Fibroblast of skin of right quadriceps (primary cell): ENCODE data around the gene MBP.
"Not testable (repeated sequence)": the region's sequence is repeated elsewhere in the genome, so short reads cannot be mapped to it uniquely, and the experiment has no call there.

Source experiments
- DNase-seq: peaks from one replicate; pipeline ENCODE4 v3.0.0-alpha.2; 2013

The MBP gene

DNA sequence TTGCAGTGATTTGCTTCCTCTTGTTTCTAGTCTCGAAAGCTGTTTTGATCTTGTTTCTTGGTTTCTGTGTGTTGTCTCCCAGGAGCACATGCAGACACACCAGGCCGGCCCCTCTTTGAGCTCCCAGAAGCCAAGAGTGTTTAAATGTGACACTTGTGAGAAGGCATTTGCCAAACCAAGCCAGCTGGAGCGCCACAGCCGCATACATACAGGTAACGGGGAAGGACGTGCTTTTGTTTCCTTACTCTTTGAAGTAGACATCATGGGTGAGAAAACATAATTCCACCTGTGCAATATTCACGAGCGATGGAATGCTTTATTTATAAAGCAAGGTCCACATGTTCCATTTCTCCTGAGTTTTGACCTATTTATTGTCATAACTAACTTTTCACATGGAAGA lies 173.0 kb downstream of the MBP start:
- no peak for DNase-seq

DNA sequence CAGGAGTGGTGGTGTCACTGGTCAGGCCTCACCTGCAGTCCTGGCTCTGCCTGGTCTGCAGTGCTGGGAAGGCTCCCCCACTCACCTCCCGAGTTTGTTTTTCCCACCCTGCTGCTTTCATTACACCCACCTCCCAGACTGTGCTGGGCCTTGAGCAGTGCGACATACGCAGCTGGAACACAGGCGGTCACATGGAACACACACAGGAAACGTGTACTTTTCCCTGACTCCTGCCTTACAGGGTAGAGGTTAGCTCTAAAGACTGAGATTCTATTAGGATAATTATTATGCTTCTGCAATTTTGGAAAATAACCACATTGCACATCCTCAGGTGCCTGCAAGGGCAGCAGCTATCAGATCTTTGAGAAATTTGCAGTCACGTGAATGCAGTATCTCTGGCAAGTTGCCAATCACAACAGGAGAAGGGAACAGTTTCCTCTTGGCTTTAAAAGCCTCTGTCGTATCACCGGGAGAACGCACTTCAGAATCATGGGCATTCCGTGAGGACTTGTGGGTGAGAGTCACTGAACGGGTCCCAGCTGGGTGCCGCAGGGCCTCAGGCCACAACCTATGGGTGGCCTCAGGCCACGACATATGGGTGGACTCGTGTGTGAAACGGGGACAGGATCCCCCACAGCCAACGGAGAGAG lies 173.8 kb downstream of the MBP start:
- DNase-seq: no peak

DNA sequence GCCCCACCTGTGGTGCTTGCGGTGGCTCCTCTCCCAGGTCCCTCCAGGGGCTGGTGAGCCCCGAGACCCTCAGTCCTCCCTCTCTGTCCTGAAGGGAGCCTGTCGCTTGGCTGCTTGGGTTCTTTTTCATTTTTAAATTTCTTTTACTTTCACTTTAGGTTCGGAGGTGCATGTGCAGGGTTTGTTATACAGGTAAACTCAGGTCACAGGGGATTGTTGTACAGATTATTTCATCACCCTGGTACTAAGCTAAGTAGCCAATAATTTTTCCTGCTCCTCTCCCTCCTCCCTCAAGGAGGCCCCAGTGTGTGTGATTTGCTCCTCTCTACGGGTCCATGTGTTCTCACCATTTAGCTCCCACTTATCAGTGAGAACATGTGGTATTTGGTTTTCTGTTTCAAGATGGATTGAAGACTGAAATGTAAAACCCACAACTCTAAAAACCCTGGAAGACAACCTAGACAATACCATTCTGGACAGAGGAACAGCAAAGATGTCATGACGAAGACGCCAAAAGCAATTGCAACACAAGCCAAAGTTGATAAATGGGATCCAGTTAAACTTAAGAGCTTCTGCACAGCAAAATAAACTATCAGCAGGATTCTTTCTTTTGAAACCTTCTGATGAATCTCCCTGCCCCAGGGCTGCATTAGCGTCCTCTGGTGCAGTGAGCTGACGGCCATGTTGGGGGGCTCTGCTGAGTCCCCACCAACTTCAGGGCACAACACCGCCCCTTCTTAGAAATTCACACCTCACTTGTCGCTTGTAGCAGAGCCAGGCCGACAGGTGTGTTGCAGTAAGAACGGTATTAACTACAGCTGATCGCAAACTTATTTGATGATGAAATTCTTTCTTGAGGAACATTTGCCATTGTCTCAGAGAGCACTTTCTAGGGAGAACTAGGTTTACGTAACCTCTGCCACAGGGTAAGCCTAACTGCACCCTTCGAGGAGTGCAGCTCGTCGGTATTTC lies 174.9 kb downstream of the MBP start:
- DNase-seq: no peak

DNA sequence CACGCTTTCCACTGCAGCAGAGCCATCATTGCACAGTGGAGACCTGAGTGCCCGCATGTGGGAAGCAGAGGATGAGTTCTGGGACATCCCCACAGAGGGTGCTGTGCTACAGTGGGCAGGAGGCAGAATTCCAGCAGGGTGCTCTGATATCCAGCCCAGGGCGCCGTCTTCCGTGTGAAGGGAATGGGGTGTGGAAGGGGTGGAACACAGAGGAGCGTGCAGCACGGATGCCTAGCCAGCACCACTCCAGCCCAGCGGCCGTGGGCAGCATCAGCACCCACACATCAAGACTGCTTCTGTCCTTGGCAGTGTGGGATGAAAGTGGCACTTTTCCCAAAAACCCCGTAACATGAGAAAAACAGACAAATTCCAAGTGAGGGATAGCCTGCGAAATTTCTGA lies 175.9 kb downstream of the MBP start:
- DNase-seq: no peak

DNA sequence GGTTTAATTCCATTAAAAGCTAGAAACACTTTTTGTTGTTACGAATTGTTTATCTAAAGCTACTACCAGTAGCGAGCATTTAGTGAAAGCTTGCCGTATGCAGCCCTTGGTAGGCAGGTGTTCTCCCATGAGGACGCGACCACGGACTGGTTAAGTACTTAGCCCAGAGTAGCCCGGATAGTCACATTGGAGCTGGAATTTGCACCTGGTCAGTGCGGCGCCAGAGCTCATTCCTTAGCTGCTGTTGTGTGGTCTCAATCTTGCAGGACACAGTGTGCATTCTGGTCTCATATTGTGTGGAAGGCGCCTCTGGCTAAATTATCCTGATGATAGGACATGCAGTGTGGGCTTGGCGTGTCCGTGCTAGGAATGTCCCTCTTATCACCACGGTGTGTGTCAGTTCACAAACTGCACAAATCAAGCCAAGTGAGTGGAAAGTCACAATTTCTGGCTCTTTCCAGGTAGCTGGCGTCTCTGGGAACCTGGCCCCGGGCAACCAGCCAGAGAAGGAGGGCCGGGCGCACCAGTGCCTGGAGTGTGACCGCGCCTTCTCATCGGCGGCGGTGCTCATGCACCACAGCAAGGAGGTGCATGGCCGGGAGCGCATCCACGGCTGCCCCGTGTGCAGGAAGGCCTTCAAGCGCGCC lies 176.9 kb downstream of the MBP start:
- no peak for DNase-seq

DNA sequence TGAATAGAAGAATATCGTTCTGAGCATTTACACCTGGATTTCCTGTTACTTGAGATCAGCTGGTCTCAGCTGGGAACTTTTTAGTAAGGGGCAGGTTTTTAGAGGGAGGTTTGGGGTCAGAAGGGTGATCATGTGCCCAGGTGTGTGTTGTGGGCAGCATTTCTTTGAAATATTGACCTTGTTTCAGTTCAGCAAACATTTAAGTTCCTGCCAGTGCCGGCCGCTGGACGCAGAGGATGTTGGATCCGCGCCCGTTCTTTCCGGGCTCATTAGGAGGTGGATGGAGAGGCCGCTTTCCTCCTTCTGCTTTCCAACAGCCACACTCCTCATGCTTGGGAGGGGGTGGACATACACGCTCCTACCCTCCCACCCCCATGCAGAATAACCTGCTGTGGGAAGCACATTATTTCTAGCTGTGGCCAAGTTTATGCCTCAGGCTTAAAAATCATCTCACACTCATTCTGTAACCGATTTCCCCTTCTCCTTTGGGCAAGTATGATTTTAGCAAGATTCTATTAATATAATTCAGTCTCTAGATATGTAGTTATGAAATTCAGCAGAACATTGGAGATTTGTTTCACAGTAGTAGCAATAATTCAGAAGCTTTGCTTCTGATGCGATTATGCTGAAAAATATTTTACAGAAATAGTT lies 178.9 kb downstream of the MBP start:
- no peak for DNase-seq

DNA sequence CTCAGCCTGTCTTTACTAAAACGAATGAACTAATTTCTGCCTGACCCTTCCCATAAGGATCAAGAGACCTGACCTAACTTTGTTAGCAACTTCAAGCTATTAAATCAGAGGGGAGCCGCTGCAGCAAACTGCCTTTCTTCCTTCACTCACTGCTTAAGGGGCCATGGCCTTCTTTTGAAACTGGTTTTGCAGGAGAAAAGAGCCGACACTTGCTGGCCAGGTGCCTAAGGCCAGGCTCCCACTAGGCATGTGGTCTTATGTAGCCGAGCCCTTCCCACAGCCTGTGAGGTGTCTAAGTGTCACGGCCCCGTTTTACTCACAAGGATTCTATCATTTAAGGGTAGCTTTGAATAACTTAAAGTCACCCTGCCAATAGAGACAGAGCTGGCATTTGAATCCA lies 179.4 kb downstream of the MBP start:
- no peak for DNase-seq

DNA sequence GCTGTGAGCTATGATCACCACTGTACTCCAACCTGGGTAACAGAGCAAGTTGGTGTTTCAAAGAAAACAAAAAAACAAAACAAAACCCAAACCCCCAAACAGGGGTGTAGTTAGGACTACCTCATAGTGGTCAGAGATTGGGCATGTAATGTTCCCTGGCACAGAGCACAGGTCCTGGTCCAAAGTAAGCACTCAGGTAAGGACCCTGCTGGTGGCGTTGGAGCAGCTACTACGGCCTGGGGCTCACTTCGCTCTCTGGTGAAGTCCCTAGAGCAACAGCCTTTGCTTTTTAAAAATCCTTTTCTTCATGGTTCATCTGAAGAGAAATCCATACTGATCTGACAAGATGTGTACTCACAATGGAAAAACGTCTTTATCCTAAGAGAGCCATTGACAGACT lies 179.8 kb downstream of the MBP start:
- DNase-seq: no peak

DNA sequence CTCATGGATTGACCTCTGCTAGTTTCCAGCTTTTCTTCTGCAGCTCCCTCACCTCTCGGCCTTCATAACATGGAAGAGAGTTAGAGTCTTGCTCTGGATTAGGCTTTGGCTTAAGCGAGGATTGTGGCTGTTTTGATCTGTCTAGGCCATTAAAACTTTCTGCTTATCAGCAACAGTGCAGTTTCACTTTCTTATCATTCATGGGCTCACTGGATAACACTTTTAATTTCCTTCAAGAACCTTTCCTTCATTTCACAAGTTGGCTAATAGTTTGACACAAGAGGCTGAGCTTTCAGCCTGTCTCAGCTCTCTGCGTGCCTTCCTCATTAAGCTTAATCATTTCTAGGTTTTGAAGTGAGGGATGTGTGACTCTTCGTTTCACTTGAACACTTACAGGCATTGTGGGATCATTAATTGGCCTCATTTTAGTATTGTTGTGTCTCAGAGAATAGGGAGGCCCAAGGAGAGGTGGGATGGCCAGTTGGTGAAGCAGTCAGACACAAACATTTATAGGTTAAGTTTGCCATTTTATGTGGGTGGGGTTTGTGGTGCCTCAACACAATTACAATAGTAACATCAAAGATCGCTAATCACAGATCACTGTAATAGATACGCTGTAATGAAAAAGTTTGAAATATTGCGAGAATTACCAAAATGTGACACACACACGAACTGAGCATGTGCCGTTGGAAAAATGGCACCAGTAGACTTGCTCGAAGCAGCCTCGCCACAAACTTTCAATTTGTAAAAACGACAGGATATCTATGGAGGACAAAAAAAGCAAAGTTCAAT lies 180.9 kb downstream of the MBP start:
- DNase-seq: no peak

DNA sequence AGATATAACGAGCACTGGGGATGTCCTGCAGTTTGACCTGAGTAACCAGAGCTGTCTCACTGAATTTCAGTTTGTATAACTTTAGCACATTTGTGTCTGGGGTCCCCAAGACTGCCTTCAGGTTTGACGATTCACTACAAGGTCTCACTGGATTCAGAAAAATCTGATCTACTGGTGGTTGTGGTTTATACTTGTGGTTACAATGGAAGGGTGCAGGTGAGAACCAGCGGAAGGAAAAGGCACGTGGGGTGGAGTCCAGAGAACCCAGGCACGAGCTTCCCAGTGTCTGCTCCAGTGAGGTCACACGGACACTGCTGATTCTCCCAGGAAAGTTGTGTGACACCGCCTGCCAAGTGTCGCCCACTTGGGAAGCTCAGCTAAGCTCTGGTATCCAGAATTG lies 184.2 kb downstream of the MBP start:
- no peak for DNase-seq

DNA sequence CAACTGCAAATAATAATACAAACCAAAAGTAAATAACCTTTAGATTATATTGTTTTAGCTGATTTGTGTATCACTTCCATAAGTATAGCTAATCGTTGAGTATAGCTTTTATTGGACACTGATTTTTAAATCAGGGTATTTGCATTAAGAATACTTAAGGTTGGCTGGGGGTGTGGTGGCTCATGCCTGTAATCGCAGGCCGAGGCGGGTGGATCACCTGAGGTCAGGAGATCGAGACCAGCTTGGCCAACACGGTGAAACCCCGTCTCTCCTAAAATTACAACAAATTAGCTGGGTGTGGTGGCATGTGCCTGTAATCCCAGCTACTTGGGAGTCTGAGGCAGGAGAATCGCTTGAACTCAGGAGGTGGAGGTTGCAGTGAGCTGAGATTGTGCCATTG lies 188.2 kb downstream of the MBP start:
- not testable (repeated sequence) for DNase-seq

DNA sequence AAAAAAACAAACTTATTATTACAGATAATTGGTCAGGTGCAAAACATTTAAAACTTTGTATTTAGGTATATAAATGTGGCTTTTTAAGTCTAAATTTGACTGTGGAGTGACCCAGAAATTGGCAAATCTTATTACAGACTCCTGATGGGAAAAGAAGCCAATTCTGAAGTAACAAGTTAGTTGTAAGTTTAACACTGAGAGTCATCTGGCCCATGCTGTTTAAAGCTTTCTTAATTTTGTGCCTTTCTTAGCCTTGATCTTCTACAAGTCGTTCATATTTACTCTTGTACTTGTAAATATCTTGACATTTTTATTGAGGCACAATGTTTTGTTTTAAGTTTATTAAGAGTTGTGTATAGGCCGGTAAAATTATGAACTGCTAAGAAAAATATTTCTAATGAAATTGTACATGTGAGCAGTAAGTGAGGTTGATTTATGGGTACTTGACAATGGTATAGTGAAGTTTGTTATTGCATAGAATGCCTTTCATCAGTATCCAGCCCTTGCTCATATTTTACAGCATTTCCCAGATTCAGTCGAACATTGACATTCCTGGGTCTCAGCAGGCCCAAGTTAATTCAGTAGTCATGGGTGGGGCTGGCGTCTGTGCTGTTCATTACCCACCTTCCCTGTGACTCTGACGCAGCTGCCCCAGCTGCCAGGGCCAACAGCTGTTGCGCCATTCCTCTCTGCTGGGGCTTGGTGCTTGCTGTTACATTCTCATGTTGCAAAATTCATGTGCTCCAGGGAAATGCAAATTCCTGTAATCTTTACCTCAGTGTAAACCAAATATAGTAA lies 188.8 kb downstream of the MBP start:
- peak; percentile 77 for DNase-seq

DNA sequence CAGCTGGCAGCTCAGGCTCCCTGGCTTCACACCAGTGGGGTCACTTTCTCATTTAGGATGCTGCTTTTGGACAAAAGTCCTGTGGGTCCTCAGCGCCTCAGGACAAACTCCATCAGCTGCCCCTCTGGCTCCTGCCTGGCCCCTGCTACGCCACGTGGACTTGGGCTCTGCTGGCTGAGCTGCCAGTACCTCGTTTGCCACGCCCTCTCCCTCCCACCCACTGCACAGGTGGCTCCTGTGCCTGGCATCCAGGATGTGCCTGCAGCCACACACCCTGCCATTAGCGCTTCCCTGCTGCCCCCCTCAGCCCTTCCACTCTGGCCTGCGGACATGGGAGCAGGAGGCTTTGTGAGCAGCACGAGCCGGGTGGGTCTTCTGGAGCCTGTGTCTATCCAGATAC lies 191.3 kb downstream of the MBP start:
- DNase-seq: no peak

DNA sequence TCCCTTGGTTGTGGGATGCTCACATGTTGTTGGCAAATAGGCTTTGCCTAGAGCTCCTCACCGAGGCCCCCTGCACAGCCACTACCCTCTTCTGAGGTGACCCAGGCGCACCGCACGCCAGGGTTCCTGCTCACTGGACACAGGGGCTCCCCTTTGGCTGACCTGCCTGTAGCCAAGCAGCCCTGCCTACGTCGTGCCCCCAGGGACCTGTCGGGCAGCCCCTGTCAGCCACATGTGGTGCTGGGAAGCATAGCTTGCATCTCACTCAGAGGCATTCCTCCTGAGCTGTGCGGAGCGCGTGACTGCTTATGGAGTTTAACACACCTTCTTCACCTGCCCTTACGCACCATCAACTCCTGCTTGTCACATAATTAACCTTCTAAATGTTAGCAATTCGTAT lies 194.0 kb downstream of the MBP start:
- no peak for DNase-seq

DNA sequence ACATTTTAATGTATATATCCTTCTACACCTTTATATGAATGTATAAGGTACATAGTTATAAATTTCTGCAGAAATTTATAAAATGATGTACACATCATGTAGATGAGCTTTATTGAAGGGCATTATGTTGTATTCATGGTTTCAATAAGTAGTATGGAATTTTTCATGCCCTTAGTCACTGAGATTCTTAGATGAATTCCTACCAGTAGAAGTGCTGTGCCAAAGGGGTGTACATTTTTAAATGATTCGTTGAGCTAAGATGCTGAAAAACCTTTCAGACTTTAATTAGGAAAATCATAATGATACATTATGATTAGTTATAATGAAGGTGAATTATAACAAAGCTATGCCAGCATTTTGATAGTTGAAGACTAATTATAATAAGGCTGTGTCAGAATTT lies 195.0 kb downstream of the MBP start:
- peak; percentile 14 for DNase-seq

DNA sequence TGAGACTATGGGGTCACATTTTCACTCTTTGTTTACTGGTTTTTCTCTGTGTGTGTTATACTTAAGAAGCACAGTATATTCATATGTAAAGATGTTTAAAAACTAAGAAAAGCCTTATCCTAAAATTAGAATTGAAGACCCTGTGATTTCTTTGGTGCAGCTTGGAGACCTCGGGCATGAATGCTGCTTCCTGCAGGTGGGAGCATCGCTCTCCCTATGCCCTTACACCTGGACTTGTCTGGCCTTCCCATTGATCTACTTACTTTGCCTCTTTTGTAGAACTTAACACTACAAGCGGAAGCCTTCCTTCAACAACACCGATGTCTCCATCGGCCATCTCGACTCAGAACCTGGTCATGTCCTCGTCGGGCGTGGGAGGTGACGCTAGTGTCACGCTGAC lies 195.7 kb downstream of the MBP start:
- no peak for DNase-seq

DNA sequence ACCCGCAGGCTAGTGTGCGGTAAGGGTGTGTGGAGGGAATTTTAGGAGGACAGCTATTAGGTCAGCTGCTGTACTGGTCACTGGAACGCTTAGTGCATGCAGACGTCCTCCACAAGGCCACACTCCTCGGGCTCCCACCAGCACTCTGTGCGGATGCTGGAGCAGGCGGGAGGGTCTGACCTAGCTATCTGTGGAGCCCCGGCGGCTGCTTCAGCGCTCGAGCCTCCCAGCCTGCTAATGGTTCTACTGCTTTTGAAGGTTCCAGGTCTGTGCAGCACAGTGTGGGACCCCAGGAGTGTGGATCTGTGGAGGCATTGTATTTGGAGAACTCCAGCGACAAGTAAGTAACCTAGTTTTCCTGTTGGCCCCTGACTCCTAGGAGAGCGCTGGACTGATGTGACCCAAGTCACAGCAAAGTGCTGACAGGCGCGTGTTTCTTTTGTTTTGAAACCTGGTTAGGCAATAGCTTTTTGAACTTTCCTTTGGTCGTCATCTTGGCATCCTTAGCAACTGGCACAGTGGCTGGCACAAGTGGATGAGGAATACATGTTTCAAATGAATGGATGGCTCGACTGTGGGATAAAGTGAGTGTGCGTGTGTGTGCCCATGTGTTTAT lies 196.8 kb downstream of the MBP start:
- no peak for DNase-seq

DNA sequence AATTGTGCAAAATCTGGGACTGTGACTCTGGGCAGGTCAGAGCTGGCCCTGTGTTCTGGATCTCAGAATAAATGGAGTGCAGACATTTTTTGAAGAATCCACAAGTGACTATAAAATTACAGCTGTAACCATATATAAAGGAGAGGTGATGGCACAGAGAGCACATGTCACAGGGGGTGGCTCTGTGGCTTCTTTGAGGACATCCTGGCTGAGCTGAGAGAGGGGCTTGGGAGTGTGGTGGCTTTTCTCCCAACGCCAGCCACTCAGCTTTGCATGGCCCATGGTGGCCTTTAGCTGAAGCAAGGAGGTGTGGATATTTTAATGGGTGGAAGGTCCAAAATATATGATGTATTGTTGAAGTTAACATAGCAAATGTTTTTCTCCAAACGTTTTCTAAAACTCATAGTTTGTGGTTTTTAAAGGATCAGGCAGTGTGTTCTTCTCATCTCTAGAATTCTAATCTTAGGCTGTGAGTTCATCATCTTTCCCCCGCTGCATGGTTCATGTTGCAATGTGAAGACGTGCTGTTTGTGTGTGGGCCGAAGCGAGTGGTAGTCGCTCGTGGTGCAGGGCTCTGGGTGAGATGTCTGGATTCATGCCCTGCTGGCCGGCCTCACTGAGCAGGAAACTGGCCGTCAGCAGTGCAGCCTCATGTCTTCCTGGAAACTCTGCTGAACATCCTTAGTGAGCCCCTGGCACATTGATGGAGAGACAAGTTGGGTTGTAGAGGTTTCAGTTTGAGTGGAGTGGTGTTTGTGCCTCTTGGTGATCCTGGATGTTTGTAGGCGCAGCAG lies 200.4 kb downstream of the MBP start:
- DNase-seq: peak; percentile 28

DNA sequence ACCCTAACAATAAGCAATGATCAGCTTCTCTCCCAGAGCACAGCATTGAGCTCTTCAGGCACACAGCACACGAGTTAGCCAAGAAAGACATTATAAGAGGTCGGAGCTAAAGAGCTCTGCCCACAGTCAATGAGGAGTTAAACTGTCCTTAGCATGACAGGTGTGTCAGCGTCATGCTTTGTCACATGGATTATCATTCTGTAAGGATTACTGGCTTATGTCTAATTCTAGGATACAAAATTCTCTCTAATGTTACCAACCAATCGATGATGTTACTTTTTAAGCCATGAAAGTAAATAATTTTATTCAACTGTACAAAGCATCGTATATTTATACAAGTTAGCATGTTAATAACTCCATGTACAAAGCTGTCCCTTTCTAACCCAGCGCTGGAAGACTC lies 201.4 kb downstream of the MBP start:
- no peak for DNase-seq
